Smooth muscle cell of the brain vasculature (primary cell): ENCODE results near the gene PCBP3.
"Not testable (repeated sequence)": the region's sequence is repeated elsewhere in the genome, so short reads cannot be mapped to it uniquely, and the experiment has no call there.

Experiments
- DNase-seq: peaks from one replicate; pipeline ENCODE4 v3.0.0-alpha.2; 2012; ENCODE audit warnings: low read depth, low spot score

The PCBP3 gene

DNA sequence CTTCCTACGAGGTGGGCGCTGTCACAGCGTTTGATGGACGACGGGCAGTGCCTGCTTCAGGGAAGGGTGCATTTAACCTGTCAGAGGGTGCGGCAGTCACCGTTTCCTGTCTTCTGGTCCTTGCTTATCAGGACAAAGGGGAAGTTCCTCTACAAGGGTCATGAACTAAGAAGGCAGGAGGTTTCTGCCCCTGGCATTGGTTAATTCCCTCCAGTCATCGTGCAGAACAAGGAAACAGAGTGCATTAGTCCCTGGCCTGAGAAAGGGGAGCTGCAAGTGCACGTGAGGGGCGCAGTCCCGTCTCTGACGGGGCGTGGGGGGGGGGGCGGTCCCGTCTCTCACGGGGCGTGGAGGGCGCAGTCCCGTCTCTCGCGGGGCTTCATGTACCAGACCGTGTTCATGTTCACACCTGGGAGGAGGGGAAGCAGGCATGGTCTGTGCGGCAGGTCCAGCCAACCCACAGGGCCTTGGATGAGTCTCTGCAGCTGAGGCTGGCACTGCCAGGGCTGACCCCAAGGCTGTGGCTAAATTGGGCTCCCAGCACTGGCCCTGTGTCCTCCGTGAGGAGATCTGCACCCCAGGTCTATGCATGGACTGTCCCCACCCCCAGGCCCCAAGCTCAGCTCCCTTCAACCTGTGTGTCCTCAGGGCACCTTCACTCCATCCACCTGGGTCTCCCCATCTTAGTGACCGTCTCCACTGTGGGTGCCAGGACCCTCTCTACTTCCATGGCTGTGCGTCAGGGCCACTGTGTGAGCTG is 248.8 kb downstream of the PCBP3 start:
- DNase-seq = no peak

DNA sequence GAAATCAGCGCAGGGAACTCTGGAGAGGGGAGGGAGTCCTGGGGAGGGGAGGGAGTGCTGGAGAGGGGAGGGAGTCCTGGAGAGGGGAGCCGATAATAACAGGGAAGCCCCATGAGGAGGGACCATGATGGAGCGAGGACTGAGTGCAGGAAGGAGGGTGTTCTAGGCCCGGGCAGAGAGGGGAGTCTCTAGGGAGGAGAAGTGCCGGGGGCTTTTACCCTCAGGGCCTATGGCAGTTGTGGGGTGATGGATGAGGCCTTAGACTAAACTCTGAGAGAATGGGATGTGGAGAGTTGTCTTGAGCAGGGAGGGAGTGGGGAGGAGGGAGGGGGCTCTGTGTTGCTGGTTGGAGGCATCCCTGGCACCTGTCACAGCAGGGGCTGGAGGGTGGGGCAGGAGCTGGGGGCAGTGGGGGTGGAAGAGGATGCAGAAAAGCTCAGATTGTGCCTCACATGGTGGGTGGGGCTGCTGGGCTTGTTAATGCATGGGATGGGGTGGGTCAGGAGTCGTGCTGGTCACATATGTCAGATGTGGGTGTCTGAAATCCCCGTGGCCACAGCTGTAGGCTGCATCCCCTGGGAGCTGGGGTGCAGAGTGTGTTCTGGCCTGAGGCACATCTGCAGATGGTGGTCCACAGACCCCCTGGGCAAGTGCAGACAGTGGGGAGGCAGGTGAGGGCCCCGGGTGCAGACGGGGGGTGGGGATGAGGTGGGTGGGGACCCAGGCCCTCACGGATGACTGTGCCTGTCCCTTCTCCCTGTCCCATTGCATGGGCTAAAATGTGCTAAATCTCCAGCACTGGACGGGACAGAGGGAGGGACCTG is 249.6 kb downstream of the PCBP3 start:
- DNase-seq = no peak

DNA sequence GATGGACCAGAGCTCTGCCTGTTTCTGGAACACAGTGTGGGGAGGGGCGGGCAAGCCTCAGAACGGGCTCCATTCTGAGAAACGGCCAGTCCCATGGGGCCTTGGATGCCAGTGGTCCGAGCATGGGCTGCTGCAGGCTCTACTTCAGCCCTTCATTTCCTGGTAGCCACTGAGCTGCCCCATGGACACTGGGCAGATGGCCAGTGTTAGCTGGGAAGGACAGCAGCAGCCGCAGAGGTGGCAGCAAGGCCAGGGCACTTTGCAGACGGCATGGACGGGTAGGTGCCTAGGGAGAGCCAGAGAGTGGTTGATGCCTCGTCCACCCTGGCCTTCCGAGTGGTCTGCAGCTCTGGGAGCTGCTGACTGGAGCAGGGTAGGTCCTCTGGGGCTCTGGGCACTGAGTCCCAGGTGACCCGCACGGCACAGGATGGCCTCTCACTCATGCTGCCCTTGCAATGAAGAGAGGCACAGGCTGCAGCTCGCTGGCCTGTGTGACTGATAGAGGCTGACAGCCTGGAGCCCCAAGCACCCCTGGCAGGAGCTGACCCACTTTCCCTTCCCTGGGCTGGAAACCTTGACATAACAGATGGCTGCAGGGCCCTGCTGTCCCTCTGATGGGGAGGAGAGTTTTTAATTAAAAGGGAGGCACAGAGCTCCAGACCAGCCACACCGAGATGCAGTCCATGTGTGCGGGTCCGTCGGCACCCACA is 250.4 kb downstream of the PCBP3 start:
- DNase-seq = no peak

DNA sequence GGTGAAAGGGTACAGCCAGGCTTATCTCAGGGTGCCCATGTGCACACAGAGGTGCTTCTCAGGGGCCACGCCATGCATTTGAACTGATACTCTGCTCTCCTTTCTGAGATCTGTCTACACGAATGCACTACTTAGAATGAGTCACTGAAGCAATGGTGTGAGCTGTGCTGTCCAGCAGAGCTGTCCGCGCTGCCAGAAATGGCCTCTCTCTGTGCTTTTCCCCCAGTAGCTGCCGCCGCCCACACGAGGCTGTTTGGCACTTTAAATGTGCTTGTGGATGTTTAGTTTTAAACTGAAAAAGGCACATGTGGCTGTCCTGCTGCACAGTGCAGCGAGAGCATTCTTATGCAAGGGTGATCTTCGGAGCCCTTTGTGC is 250.9 kb downstream of the PCBP3 start:
- DNase-seq = no peak

DNA sequence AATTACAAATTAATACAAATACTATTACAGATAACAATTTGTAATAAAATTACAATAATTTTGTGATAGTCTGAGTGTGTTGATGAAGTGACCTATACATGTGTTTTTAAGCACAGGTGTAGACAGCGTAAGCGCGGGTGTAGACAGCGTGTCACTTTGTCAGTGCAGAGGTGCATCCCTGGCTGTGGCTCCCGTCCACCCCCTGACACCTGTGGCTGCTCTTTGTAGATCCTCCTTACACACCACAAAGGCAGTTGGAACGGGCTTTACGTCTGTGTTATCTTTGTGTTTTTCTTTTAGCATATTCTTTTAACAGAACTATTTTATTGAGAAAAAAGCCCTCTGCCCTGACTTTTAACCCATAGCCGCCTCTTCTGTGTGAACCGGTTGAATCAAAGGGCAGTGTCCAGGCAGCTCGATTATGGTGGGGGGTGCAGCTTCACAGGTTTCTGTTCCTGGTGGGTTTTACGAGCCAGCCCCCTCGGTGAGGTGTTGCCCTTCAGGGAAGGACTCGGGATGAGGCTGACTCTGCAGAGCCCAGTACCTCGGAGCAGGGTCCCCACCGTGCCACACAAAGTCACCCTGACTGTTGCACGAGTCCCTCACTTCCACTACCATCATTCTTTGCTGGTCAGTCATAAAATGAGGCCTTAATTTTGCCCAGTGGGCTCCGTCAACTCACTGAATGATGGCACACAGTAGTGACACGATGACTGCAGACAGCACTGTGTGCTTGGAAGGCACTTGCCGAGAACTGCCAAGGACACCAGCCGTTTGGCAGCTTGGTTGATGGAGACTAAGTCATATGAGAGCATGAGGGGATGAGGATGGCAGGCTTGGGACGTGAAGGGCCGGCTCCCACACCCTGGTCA is 251.6 kb downstream of the PCBP3 start:
- no peak for DNase-seq

DNA sequence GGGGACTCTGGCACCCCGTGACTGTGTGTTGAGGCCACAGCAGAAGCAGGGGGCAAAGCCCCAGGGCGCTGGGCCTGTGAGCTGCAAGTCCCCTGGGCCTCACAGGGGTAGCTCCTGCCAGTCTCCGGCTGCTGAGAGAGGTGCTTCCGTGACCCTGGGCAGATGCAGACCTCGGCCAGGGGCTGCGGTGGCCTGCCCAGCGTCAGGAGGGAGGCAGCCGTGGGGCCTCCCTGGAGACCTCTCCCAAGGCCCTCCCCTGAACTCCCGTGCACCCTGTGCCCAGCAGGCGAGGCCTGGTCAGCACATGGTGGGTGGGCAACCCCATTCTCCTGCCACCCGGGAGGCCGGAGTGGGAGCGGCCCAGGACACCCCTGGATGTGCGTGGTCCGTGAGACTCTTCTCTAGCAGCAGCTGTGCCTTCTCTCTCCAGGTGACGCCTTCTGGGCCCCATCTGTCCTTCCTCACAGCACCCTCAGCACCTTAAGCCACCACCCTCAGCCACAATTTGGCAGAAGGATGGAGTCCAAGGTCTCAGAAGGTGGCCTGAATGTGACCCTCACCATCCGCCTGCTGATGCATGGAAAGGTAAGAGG is 252.3 kb downstream of the PCBP3 start:
- no peak for DNase-seq

DNA sequence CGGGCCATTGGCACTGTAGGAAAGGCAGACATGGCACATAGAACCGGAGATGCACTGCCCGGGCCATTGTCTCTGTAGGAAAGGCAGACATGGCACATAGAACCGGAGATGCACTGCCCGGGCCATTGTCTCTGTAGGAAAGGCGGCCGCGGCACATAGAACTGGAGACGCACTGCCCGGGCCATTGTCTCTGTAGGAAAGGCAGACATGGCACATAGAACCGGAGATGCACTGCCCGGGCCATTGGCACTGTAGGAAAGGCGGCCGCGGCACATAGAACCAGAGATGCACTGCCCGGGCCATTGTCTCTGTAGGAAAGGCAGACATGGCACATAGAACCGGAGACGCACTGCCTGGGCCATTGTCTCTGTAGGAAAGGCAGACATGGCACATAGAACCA is 252.9 kb downstream of the PCBP3 start:
- not testable (repeated sequence) for DNase-seq

DNA sequence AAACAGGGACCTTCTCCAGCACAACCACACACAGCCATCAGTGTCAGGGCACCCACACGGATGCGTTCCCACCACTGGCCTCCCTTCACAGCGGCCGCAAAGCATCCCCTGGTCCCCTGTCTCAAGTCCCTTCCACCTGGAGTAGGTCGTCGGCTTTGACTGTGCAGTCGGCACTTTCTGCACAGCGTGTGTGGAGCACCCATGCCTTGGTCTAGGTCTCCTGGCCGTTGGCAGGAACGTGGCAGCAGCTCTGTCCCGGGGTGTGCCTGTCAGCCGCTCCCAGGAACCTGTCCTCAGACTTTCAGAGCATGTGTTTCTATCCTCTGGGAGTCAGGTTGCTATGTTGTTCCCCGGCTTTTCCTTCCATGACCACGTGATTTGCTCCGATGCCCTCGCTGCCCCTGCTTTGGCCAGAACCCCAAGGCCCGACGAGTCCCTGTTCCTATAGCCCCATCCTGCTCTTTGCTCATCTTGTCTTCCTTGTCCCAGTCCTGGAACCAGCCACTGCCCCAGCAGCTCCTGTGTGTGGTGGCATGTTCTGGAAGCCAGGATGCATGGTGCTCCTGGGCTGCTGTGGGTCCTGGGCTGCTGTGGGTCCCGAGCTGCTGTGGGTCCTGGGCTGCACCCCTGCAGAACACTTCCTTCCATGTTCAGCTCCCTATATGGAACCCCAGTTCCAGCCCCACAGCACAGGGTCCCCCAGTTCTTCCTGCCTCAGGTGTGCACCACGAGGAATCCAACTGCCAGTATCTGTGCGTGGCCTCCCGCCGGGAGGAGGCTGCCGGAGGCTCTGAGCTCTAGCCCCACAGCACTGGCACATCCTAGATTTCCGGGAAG is 253.9 kb downstream of the PCBP3 start:
- no peak for DNase-seq

DNA sequence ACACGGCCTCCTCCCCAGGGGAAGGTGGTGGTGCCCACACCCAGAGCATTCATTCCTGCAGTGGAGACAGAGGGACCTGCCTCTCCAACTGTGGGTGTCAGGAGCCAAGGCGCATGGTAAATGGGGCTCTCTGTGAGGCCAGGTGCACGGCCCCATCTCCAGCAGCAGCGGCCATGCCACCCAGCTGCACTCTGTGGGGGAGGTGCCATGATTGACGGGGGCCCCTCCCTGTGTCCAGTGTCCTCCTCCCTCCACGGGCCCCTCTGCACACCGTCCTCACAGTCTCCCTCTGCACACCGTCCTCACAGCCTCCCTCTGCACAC is 254.5 kb downstream of the PCBP3 start:
- no peak for DNase-seq

DNA sequence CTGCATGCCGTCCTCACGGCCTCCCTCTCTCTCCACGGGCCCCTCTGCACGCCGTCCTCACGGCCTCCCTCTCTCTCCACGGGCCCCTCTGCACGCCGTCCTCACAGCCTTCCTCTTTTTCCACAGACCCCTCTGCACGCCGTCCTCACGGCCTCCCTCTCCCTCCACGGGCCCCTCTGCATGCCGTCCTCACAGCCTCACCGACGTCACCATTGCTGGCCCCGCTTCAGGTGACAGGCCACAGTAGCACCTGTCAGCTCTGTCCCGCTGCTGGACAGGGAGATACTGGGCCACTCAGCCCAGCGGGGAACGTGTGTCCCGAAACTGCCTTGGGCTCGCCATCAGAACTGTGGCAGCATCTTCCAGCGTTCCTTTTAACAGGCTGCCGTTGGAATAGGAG is 255.3 kb downstream of the PCBP3 start:
- no peak for DNase-seq

DNA sequence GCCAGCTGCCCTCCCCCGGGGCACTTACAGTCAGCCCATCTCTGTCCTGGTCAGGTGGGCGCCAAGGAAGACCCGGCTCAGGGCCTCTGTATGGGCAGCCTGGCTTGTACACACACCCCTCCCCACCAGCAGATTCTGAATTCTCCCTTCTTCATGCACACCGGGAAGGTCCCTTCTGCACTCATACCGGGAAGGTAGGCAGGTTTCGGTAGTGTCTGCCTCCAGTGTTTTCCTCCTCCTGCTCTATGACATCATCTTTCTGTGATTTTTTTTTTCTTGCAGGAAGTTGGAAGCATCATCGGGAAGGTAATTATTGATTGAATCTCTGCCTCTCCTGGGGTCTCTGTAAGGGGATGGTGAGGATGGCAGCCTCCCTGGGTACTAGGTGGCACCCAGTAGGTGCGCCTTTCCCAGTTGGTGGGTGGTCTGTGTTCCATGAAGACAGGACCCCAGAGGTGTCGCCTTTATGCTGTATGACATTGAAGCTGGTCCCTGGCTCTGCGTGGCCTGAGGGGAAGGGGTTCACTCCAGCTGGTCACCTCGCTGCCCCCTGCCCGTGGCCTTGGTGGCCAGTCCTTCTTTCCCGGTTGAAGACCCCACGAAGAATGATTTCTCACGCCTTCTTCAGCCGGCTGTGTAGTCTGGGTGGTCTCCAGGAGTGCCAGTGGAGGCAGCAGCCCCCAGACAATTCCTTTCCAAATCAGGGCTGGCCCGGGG is 255.9 kb downstream of the PCBP3 start:
- no peak for DNase-seq

DNA sequence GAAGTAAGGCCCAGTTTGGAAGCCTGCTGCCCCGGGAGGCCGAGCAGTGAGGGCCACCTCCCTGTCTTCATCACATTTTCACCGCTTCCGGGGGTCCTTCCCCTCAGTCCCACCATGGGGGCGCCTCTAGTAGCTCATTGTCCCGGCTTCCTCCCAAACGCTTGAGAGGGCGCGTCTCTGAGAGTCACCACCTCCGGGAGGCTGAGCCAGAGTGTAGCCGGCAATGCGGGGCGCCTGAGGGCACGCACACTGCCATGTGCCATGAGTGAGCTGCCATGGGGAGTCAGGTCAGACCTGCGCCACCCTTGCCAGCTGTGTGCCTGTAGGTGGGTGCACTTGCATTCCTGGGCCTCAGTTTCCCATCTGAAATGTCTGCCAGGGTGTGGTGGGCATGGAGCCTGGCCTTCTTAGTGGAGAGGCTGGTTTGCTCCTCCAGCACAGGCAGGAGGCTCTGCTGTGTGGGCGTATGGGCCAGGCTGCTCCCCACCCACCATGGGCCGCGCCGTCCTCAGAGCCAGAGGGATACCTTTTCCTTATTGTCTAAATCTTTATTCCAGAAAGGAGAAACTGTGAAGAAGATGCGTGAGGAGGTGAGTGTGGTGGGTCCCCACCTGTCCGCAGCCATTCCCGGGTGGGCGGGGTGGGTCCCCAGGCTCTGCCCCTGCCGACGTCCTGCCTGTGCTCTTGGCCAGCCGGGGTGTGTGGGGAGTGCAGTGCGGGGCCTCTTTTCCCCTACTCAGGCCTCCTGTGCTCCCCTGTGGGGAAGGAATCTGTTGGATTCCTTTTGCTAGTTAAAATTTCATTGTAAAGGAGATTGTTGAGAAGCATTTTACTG is 256.7 kb downstream of the PCBP3 start:
- DNase-seq = no peak

DNA sequence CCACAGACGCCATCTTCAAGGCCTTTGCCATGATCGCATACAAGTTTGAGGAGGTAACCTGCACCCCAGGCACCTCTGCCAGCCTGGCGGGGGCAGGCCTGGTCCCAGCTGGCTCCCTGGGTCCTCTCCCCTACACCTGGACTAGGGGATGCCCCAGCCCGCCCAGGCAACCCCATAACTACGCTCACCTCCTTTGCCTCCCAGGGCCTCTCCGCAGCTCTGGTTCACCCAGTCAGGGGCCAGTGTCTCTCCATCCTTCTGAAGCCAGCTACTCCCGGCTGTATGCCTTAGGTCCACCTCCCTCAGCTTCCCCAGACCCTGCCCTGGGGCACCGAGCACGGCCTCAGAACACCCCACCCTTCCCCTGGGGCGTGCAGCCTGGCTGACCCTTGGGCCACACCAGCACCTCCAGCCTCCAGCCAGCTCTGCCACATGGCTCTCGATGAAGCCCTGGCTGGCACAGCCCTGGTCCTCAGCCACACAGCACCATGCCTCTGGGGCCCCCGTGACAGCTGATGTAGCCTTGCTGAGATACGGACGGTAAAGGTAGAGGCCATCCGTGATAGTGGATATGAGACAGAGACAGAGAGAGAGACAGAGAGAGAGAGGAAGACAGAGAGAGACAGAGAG is 257.7 kb downstream of the PCBP3 start:
- DNase-seq = no peak

DNA sequence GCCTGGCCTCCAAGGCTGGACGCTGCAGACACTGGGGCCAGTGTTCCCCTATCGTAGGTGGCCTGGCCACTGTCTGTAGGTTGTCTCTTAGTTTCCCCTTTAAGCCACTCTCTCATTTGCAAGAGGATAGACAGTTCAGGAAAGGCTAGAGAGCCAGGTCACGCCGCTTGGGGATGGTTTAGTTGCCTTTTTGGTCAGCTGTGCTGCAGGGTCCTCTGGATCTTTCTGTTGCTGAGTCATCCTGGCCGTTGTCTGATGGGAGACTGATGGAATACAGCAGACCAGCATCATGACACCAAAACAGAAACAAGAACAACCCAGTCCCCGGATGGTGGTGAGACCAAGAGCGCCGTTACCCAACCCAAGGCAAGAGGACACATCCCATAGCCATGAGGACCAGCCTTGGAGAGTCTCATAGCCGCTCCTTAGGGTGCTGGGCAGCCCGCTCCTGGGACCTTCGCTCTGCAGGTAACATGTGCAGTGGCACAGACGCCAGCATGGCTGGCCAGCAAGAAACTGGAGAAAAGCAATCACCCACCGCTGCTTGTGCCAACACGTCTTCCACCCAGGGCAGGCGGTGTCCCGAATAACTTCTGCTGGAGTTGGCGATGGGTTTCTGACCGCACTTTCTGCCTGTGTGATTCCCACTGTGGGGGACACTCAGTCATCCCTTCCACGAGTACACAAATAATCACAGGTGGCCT is 258.9 kb downstream of the PCBP3 start:
- no peak for DNase-seq

DNA sequence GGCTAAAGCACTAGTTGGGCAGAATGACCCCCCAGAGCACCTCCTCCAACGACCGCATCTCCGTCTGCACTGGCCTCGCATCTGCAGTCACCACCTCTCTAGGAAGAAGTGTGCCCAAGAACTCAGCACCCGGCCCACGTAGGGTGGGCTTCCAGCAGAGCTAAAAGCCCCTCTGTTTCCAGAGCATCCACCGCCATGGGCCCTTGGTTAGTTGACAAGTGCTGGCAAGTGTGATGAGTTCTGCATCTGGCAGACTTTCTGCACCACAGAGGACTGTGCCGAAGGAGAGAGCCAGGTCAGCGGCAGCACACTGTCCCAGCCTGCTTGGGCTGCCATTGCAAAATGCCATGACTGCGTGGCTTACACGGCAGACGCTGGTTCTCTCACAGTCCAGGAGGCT is 261.7 kb downstream of the PCBP3 start:
- no peak for DNase-seq

DNA sequence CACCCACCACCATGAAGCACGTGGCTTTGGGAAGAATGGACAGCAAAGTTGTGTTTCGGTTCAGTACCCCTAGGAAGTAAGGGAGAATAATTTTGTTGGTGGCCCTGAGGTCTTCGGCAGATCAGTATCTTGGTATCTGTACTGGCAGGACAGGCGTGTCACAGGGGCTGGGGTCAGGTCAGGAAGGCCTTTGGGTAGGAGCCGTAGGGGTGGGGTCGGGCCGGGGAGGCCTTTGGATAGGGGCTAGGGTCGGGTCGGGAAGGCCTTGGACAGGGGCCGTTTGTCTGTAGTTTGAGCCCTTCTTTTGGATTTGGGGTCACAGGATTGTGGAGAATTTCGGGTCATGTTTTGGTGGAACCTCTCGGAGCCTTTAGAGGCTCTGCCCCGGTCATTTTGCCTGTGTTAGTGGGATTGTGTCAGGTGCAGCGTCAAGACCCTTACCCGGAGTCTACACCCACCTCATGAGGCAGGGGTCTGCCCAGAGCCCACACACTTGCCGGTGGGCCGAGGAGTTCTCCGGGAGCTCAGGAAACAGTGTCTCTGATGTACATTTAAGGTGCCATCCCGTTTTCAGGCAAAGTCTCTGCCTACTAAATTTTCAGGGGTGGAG is 262.8 kb downstream of the PCBP3 start:
- DNase-seq = no peak

DNA sequence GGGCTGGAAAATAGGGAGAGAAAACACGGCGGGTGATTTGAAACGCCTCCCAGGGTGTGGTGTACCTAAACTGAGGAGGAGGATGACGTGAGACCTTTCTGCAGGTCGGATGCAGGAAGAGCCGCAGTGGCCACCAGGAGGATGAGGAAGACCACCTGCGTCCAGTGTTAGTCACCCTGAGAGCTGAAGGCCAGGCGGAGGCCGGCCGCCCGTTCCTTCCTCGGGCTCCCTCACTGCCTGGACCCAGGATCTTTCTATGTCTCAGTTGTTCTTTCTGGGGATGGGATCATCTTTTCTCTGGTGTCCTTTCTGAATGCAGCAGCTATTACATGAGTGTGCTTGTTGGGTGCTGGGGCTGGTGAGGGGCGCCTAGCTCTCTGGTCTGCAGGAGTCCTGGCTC is 263.3 kb downstream of the PCBP3 start:
- DNase-seq = no peak
